Mesothelial cell of epicardium (in vitro differentiated cells): ENCODE measurements around the gene ERVFRD-1. TPM values are rescaled to one million over a fixed set of nuclear protein-coding genes. Genes with fewer than 3 reads are reported as not detected.

Source experiments
- DNase-seq, 2 experiments: peaks; one replicate each; pipeline ENCODE4 v3.0.0; 2021; ENCODE audit warnings: low spot score in 2 of 2; ENCODE audit not compliant: unreplicated experiment in 2 of 2
- H3K27ac Mint-ChIP-seq: 2 replicates; pipeline ENCODE4 v1.8.0; 2021; ENCODE audit warnings: mixed read lengths
- H3K27me3 Mint-ChIP-seq: 2 replicates; pipeline ENCODE4 v1.8.0; 2021; ENCODE audit warnings: low read depth, mixed read lengths
- H3K36me3 Mint-ChIP-seq: 2 replicates; pipeline ENCODE4 v1.8.0; 2021; ENCODE audit warnings: mixed read lengths
- H3K4me1 Mint-ChIP-seq: 2 replicates; pipeline ENCODE4 v1.8.0; 2021; ENCODE audit warnings: mixed read lengths
- H3K4me3 Mint-ChIP-seq: 2 replicates; pipeline ENCODE4 v1.8.0; 2021; ENCODE audit warnings: mild to moderate bottlenecking, moderate library complexity, mixed read lengths
- H3K9me3 Mint-ChIP-seq: 2 replicates; pipeline ENCODE4 v1.8.0; 2021; ENCODE audit warnings: mixed read lengths
- CTCF ChIP-seq: fragments of 200-600 bp; sonication (generic); IDR thresholded peaks from one replicate; pipeline ENCODE4 v1.5.0; 2021; ENCODE audit warnings: antibody characterized with exemption; ENCODE audit not compliant: unreplicated experiment
- total RNA-seq: library from RNA; stranded (reverse); gene quantifications from 3 replicates; pipeline ENCODE4 v1.2.1, GENCODE V29; 2021

The ERVFRD-1 gene
- total RNA-seq, 1 donor from 2014 or later, result 0.25 TPM

GRCh38 chr6:11076540-11076939 lies 35.0 kb downstream of the ERVFRD-1 start:
- peaks cover 15% of the 10 kb centered on the region for H3K4me1 Mint-ChIP-seq
- H3K36me3 Mint-ChIP-seq, result no peaks in the 10 kb centered on the region
- no peaks in the 10 kb centered on the region for H3K27me3 Mint-ChIP-seq
- TF ChIP-seq CTCF, result no peak
- peak overlapping the region; percentile 22 for H3K27ac Mint-ChIP-seq
- DNase-seq, result no peak
- H3K4me3 Mint-ChIP-seq, result no peak overlapping the region
- no peaks in the 10 kb centered on the region for H3K9me3 Mint-ChIP-seq

GRCh38 chr6:11072101-11072500 lies 39.4 kb downstream of the ERVFRD-1 start:
- H3K4me1 Mint-ChIP-seq, result peaks cover 24% of the 10 kb centered on the region
- no peak overlapping the region for H3K4me3 Mint-ChIP-seq
- DNase-seq, result no peak
- no peak overlapping the region for H3K27ac Mint-ChIP-seq
- no peak for TF ChIP-seq CTCF
- no peaks in the 10 kb centered on the region for H3K36me3 Mint-ChIP-seq
- H3K9me3 Mint-ChIP-seq, result no peaks in the 10 kb centered on the region
- no peaks in the 10 kb centered on the region for H3K27me3 Mint-ChIP-seq

- no peak for DNase-seq
- Mint-ChIP-seq H3K9me3 (no peaks in the 10 kb centered on the region), H3K4me1 (peaks cover 15% of the 10 kb centered on the region), H3K27ac (no peak overlapping the region), H3K4me3 (no peak overlapping the region), H3K36me3 (no peaks in the 10 kb centered on the region), H3K27me3 (no peaks in the 10 kb centered on the region)
- TF ChIP-seq CTCF, result no peak
These were observed 41.8 kb downstream of the ERVFRD-1 start for GRCh38 chr6:11069760-11070159.

- Mint-ChIP-seq H3K4me3 (no peak overlapping the region), H3K27me3 (no peaks in the 10 kb centered on the region), H3K36me3 (no peaks in the 10 kb centered on the region), H3K4me1 (peaks cover 15% of the 10 kb centered on the region), H3K9me3 (no peaks in the 10 kb centered on the region), H3K27ac (no peak overlapping the region)
- DNase-seq, result no peak
- no peak for TF ChIP-seq CTCF
These were observed 44.2 kb downstream of the ERVFRD-1 start for GRCh38 chr6:11067348-11067747.

GRCh38 chr6:11066505-11067347 lies 44.8 kb downstream of the ERVFRD-1 start:
- no peak for TF ChIP-seq CTCF
- peaks cover 13% of the 10 kb centered on the region for H3K4me1 Mint-ChIP-seq
- no peaks in the 10 kb centered on the region for H3K36me3 Mint-ChIP-seq
- H3K4me3 Mint-ChIP-seq, result no peak overlapping the region
- H3K27me3 Mint-ChIP-seq, result no peaks in the 10 kb centered on the region
- H3K27ac Mint-ChIP-seq, result no peak overlapping the region
- no peaks in the 10 kb centered on the region for H3K9me3 Mint-ChIP-seq
- DNase-seq, result no peak
